Endothelial cell of umbilical vein (primary cell): Measurements from ENCODE around the gene POLR2C.

Source experiments
- EZH2 ChIP-seq: IDR thresholded peaks from 2 replicates; pipeline ENCODE4 v1.6.1; 2012; ENCODE audit warnings: borderline replicate concordance, low read depth, mild to moderate bottlenecking, moderate library complexity, low read length, inconsistent platforms; ENCODE audit not compliant: severe bottlenecking
- FOS ChIP-seq: IDR thresholded peaks from 2 replicates; pipeline ENCODE4 v1.6.1; 2011; ENCODE audit warnings: mild to moderate bottlenecking, low read length, moderate library complexity, borderline replicate concordance; ENCODE audit not compliant: insufficient read depth
- GATA2 ChIP-seq: IDR thresholded peaks from 2 replicates; pipeline ENCODE4 v1.7.0; 2011; ENCODE audit warnings: low read depth, mild to moderate bottlenecking, moderate library complexity, mixed read lengths, low read length; ENCODE audit not compliant: insufficient read length, insufficient read depth
- JUN ChIP-seq: IDR thresholded peaks from 2 replicates; pipeline ENCODE4 v1.6.1; 2011; ENCODE audit warnings: borderline replicate concordance, low read depth; ENCODE audit not compliant: insufficient read length, insufficient read depth
- MAX ChIP-seq: IDR thresholded peaks from 2 replicates; pipeline ENCODE4 v1.6.1; 2011; ENCODE audit not compliant: insufficient read depth, insufficient read length
- MYC ChIP-seq: IDR thresholded peaks from one replicate; pipeline ENCODE4 v1.6.1; 2011; ENCODE audit warnings: mild to moderate bottlenecking, low read depth, low read length
- POLR2A ChIP-seq: IDR thresholded peaks from 2 replicates; pipeline ENCODE4 v1.6.1; 2012; ENCODE audit warnings: low read depth, mild to moderate bottlenecking, control low read depth, low read length
- POLR2AphosphoS5 ChIP-seq: IDR thresholded peaks from 2 replicates; pipeline ENCODE4 v1.6.1; 2012; ENCODE audit warnings: low read depth, mild to moderate bottlenecking, control low read depth, low read length, moderate library complexity; ENCODE audit not compliant: insufficient read depth
- TF ChIP-seq, protein P1 (sequence below), 2 donors: IDR thresholded peaks; 1 replicate in 1 of 2; 2 replicates in 1 of 2; pipeline ENCODE4 v1.5.1; 2011; ENCODE audit warnings: low read length in 2 of 2, mild to moderate bottlenecking in 2 of 2, moderate library complexity in 2 of 2, control low read depth in 1 of 2, inconsistent platforms in 1 of 2, low read depth in 1 of 2; ENCODE audit not compliant: insufficient read depth in 1 of 2; ENCODE audit errors: extremely low read depth in 1 of 2

DNA sequence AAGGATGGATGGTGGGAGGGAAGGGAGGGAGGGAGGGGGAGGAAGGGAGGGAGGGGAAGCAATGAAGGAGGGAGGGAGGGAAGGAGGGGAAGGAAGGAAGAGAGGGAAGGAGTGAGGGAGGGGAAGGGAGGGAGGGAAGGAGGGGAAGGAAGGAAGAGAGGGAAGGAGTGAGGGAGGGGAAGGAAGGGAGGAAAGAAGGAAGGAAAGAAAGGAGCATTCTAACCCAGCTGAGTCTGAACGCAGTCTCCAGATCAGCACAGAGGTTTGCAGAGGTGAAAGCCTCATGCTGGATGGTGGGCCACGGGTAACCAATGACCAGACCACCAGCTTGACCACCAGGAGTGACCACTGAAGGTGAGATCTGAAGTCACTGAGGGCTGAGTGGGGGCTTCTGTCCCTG lies 39.3 kb upstream of the POLR2C start:
- TF ChIP-seq, protein P1, sequence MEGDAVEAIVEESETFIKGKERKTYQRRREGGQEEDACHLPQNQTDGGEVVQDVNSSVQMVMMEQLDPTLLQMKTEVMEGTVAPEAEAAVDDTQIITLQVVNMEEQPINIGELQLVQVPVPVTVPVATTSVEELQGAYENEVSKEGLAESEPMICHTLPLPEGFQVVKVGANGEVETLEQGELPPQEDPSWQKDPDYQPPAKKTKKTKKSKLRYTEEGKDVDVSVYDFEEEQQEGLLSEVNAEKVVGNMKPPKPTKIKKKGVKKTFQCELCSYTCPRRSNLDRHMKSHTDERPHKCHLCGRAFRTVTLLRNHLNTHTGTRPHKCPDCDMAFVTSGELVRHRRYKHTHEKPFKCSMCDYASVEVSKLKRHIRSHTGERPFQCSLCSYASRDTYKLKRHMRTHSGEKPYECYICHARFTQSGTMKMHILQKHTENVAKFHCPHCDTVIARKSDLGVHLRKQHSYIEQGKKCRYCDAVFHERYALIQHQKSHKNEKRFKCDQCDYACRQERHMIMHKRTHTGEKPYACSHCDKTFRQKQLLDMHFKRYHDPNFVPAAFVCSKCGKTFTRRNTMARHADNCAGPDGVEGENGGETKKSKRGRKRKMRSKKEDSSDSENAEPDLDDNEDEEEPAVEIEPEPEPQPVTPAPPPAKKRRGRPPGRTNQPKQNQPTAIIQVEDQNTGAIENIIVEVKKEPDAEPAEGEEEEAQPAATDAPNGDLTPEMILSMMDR (IDR thresholded peaks at IDR 0.05; ENCODE audit: extremely low read depth in 1 of 2, insufficient read depth in 1 of 2, low read depth in 1 of 2, low read length in 2 of 2) = no peak
- no peak for TF ChIP-seq POLR2AphosphoS5
- TF ChIP-seq POLR2A = no peak
- no peak for TF ChIP-seq EZH2
- TF ChIP-seq MAX = no peak
- no peak for TF ChIP-seq MYC
- TF ChIP-seq GATA2 = no peak
- no peak for TF ChIP-seq JUN
- no peak for TF ChIP-seq FOS
